ENCODE results near the gene PIGX.
A peak's percentile ranks its signal among the peaks of the same experiment; 100 is the strongest.

Gene PIGX

GRCh38 chr3:196763179-196763578 is 51.0 kb downstream of the PIGX start:
- Histone ChIP-seq H3K27me3 (ENCODE audit: insufficient read depth, low read length) (no peaks in the 10 kb centered on the region), H3K27ac (ENCODE audit: low read depth, low read length) (no peak overlapping the region), H3K4me3 (ENCODE audit: low read depth, low read length) (no peak overlapping the region), H3K4me1 (ENCODE audit: control insufficient read depth, insufficient read depth, low read length, unreplicated experiment) (peaks cover 1% of the 10 kb centered on the region), H3K36me3 (ENCODE audit: insufficient read depth, low read length) (peaks cover 5% of the 10 kb centered on the region; the same call in 1 of the 2 replicates), H3K79me2 (ENCODE audit: control insufficient read depth, insufficient read depth, low read length, unreplicated experiment) (peaks cover 55% of the 10 kb centered on the region), H2AFZ (ENCODE audit: low read length, unreplicated experiment) (no peak overlapping the region)

DNA sequence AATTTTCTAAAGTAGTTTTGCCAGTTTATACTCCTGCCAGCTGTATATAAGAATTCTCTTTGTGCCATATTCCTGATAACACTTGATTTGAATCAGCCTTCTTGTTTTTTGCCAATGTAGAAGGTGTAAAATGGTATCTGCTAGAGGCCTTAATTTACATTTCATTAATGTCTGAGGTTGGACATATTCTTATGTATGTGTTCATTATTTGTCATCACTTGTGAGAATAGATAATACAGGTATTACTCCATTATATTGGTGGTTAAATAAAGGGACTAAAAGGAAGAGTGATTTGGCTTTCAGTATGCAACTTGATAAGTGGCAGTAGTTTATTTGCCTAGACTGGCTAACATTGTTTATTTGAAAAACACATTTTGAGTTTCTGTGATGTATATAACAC is 53.3 kb downstream of the PIGX start:
- Histone ChIP-seq H3K4me3 (ENCODE audit: low read depth, low read length) (no peak overlapping the region), H3K4me1 (ENCODE audit: control insufficient read depth, insufficient read depth, low read length, unreplicated experiment) (no peaks in the 10 kb centered on the region), H3K27ac (ENCODE audit: low read depth, low read length) (no peak overlapping the region), H3K36me3 (ENCODE audit: insufficient read depth, low read length) (peaks cover 6% of the 10 kb centered on the region; the same call in 1 of the 2 replicates), H3K27me3 (ENCODE audit: insufficient read depth, low read length) (no peaks in the 10 kb centered on the region), H2AFZ (ENCODE audit: low read length, unreplicated experiment) (no peak overlapping the region), H3K79me2 (ENCODE audit: control insufficient read depth, insufficient read depth, low read length, unreplicated experiment) (peaks cover 51% of the 10 kb centered on the region)

- no peak overlapping the region for H3K4me3 ChIP-seq (ENCODE audit: low read depth, low read length)
- no peak overlapping the region for H2AFZ ChIP-seq (ENCODE audit: low read length, unreplicated experiment)
- H3K36me3 ChIP-seq (ENCODE audit: insufficient read depth, low read length) = 0 out of 2 replicates have a peak, but pooled peaks cover 9% of the 10 kb centered on the region
- H3K79me2 ChIP-seq (ENCODE audit: control insufficient read depth, insufficient read depth, low read length, unreplicated experiment) = peaks cover 81% of the 10 kb centered on the region
- peaks cover 21% of the 10 kb centered on the region for H3K4me1 ChIP-seq (ENCODE audit: control insufficient read depth, insufficient read depth, low read length, unreplicated experiment)
- H3K27me3 ChIP-seq (ENCODE audit: insufficient read depth, low read length) = no peaks in the 10 kb centered on the region
- H3K27ac ChIP-seq (ENCODE audit: low read depth, low read length) = no peak overlapping the region
Observed at GRCh38 chr3:196771067-196771466, 58.9 kb downstream of the PIGX start.

- Histone ChIP-seq H2AFZ (ENCODE audit: low read length, unreplicated experiment) (no peak overlapping the region), H3K27ac (ENCODE audit: low read depth, low read length) (no peak overlapping the region), H3K36me3 (ENCODE audit: insufficient read depth, low read length) (0 out of 2 replicates have a peak, but pooled peaks cover 12% of the 10 kb centered on the region), H3K79me2 (ENCODE audit: control insufficient read depth, insufficient read depth, low read length, unreplicated experiment) (peaks cover 82% of the 10 kb centered on the region), H3K4me3 (ENCODE audit: low read depth, low read length) (no peak overlapping the region), H3K4me1 (ENCODE audit: control insufficient read depth, insufficient read depth, low read length, unreplicated experiment) (peaks cover 21% of the 10 kb centered on the region), H3K27me3 (ENCODE audit: insufficient read depth, low read length) (no peaks in the 10 kb centered on the region)
Observed at GRCh38 chr3:196772102-196772501, 59.9 kb downstream of the PIGX start.

DNA sequence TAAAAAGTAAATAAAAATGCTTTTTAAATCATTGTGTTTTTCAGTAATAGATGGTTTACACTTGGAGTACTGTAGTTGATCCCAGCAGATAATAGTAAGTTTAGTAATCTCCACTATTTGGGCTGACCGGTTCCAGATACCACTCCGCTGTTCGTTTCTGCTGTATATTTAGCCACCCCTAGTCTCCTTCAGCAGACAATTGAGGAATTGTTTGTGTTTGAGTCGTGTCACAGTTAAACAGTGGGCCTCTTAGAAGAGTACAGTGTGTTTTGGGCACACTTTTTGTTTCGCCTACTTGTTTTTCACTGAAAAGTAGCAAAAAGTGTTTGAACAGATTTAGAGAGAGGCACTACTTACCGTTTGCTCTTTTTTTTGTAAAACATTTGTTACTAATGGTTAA is 60.7 kb downstream of the PIGX start:
- H3K79me2 ChIP-seq (ENCODE audit: control insufficient read depth, insufficient read depth, low read length, unreplicated experiment) = peaks cover 80% of the 10 kb centered on the region
- H3K27me3 ChIP-seq (ENCODE audit: insufficient read depth, low read length) = no peaks in the 10 kb centered on the region
- H3K36me3 ChIP-seq (ENCODE audit: insufficient read depth, low read length) = 0 out of 2 replicates have a peak, but pooled peaks cover 12% of the 10 kb centered on the region
- H3K4me3 ChIP-seq (ENCODE audit: low read depth, low read length) = no peak overlapping the region
- no peak overlapping the region for H2AFZ ChIP-seq (ENCODE audit: low read length, unreplicated experiment)
- peaks cover 22% of the 10 kb centered on the region for H3K4me1 ChIP-seq (ENCODE audit: control insufficient read depth, insufficient read depth, low read length, unreplicated experiment)
- H3K27ac ChIP-seq (ENCODE audit: low read depth, low read length) = no peak overlapping the region

DNA sequence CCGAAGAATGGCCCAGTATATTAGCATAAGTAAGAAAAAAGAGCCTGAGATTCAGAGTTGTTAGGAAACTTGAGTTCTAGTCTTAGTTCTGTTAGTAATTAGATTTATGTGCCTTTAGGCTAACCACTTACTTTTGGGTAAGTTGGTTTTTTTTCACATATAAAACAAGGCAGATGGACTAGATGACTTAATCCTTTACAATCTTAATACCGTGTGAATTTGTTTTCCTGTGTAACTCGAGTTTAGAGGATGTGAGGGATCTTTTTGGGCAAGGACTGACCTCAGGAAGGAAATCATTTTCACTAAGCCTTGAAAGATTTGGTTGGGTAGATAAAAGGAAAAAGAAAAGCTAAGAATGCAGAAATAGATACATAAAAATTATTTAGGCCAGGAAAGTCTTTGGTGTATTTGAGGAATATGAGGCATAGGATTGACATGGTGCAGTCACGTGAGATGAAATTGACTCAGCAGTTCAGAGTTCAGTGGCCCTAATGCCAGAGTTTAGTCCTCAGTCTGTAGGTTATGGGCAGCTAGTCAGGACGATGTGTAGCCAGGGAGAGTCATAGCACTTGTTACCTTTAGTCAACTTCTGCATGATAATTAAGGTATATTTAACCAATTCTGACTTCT is 62.1 kb downstream of the PIGX start:
- Histone ChIP-seq H3K4me3 (ENCODE audit: low read depth, low read length) (no peak overlapping the region), H3K36me3 (ENCODE audit: insufficient read depth, low read length) (0 out of 2 replicates have a peak, but pooled peaks cover 9% of the 10 kb centered on the region), H3K4me1 (ENCODE audit: control insufficient read depth, insufficient read depth, low read length, unreplicated experiment) (peaks cover 36% of the 10 kb centered on the region), H3K27me3 (ENCODE audit: insufficient read depth, low read length) (no peaks in the 10 kb centered on the region), H3K79me2 (ENCODE audit: control insufficient read depth, insufficient read depth, low read length, unreplicated experiment) (peaks cover 85% of the 10 kb centered on the region), H3K27ac (ENCODE audit: low read depth, low read length) (peak overlapping the region; percentile 41), H2AFZ (ENCODE audit: low read length, unreplicated experiment) (no peak overlapping the region)

DNA sequence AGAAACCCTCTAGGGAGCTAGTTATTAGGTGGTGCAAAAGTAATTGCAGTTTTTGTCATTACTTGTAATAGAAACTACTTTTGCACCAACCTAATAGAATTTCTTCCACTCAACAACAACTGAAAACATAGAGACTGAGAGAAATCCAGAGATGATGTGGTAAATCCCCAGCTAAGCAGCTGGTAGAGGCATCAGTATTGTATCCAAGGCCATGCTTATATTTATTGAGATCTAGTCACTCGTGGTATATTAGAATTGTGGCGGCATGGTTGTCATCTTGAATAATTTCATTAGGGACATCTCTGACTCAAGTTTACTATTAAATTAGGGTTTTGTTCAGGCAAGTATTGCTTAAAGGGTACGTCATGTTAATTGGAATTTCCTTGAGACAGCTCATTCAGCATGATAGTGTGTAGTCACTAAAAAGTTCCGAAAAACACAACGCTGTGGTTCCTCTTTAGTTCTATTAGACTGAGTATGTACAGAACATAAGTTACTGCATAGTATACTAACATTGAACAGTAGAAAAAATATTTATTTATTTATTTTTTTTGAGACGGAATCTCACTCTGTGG is 62.8 kb downstream of the PIGX start:
- Histone ChIP-seq H3K27me3 (ENCODE audit: insufficient read depth, low read length) (no peaks in the 10 kb centered on the region), H3K79me2 (ENCODE audit: control insufficient read depth, insufficient read depth, low read length, unreplicated experiment) (peaks cover 87% of the 10 kb centered on the region), H3K27ac (ENCODE audit: low read depth, low read length) (peak overlapping the region; percentile 41; the same call in 1 of the 2 replicates), H3K36me3 (ENCODE audit: insufficient read depth, low read length) (peaks cover 14% of the 10 kb centered on the region; the same call in 1 of the 2 replicates), H2AFZ (ENCODE audit: low read length, unreplicated experiment) (no peak overlapping the region), H3K4me1 (ENCODE audit: control insufficient read depth, insufficient read depth, low read length, unreplicated experiment) (peaks cover 37% of the 10 kb centered on the region), H3K4me3 (ENCODE audit: low read depth, low read length) (no peak overlapping the region)

- H2AFZ ChIP-seq (ENCODE audit: low read length, unreplicated experiment) = no peak overlapping the region
- peaks cover 20% of the 10 kb centered on the region for H3K36me3 ChIP-seq (ENCODE audit: insufficient read depth, low read length)
- no peak overlapping the region for H3K27ac ChIP-seq (ENCODE audit: low read depth, low read length)
- no peaks in the 10 kb centered on the region for H3K27me3 ChIP-seq (ENCODE audit: insufficient read depth, low read length)
- H3K4me3 ChIP-seq (ENCODE audit: low read depth, low read length) = no peak overlapping the region
- H3K4me1 ChIP-seq (ENCODE audit: control insufficient read depth, insufficient read depth, low read length, unreplicated experiment) = peaks cover 37% of the 10 kb centered on the region
- peaks cover 89% of the 10 kb centered on the region for H3K79me2 ChIP-seq (ENCODE audit: control insufficient read depth, insufficient read depth, low read length, unreplicated experiment)
Observed at GRCh38 chr3:196775938-196776337, 63.8 kb downstream of the PIGX start.

DNA sequence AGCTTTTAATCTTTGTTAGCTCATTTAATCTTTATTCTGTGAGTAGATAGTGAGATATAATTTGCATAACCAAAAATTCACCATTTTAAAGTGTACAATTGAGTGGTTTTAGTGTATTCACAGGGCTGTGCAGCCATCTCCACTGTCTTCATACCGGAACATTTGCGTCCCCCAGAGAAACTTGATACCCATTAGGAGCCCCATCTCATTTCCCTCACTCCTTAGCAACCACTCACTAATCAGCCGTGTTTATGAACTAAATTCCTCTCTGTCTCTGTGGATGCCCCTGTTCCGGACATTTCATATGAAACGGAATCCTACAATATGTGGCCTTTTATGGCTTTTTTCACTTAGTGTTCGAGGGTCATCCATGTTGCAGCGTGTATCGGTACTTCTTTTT is 65.7 kb downstream of the PIGX start:
- Histone ChIP-seq H3K36me3 (ENCODE audit: insufficient read depth, low read length) (peaks cover 24% of the 10 kb centered on the region), H3K27ac (ENCODE audit: low read depth, low read length) (peak overlapping the region; percentile 24; the same call in 1 of the 2 replicates)

GRCh38 chr3:196778755-196779154 is 66.6 kb downstream of the PIGX start:
- Histone ChIP-seq H3K36me3 (ENCODE audit: insufficient read depth, low read length) (peaks cover 32% of the 10 kb centered on the region), H3K27me3 (ENCODE audit: insufficient read depth, low read length) (no peaks in the 10 kb centered on the region), H3K79me2 (ENCODE audit: control insufficient read depth, insufficient read depth, low read length, unreplicated experiment) (peaks cover 86% of the 10 kb centered on the region), H2AFZ (ENCODE audit: low read length, unreplicated experiment) (no peak overlapping the region), H3K27ac (ENCODE audit: low read depth, low read length) (peak overlapping the region; percentile 24), H3K4me3 (ENCODE audit: low read depth, low read length) (no peak overlapping the region), H3K4me1 (ENCODE audit: control insufficient read depth, insufficient read depth, low read length, unreplicated experiment) (peaks cover 28% of the 10 kb centered on the region)

More for the DNA sequence above, 65.7 kb downstream of the PIGX start:
- H3K4me3 ChIP-seq (ENCODE audit: low read depth, low read length) = no peak overlapping the region
- H2AFZ ChIP-seq (ENCODE audit: low read length, unreplicated experiment) = no peak overlapping the region
- H3K4me1 ChIP-seq (ENCODE audit: control insufficient read depth, insufficient read depth, low read length, unreplicated experiment) = peaks cover 28% of the 10 kb centered on the region
- H3K27me3 ChIP-seq (ENCODE audit: insufficient read depth, low read length) = no peaks in the 10 kb centered on the region
- H3K79me2 ChIP-seq (ENCODE audit: control insufficient read depth, insufficient read depth, low read length, unreplicated experiment) = peaks cover 86% of the 10 kb centered on the region

DNA sequence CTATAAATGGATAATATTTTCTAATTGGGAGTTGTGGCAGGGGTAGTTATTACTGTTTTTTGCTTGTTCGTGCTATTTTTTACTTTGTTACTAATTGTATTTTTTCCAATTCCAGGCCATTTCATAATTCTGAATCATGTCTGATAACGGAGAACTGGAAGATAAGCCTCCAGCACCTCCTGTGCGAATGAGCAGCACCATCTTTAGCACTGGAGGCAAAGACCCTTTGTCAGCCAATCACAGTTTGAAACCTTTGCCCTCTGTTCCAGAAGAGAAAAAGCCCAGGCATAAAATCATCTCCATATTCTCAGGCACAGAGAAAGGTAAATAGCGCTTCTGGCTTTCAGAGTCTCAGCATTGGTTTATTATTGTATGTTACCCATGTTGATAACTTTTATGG is 70.3 kb downstream of the PIGX start:
- Histone ChIP-seq H3K4me1 (ENCODE audit: control insufficient read depth, insufficient read depth, low read length, unreplicated experiment) (peaks cover 16% of the 10 kb centered on the region), H2AFZ (ENCODE audit: low read length, unreplicated experiment) (no peak overlapping the region), H3K36me3 (ENCODE audit: insufficient read depth, low read length) (peaks cover 31% of the 10 kb centered on the region), H3K27me3 (ENCODE audit: insufficient read depth, low read length) (no peaks in the 10 kb centered on the region), H3K27ac (ENCODE audit: low read depth, low read length) (no peak overlapping the region), H3K79me2 (ENCODE audit: control insufficient read depth, insufficient read depth, low read length, unreplicated experiment) (peaks cover 68% of the 10 kb centered on the region), H3K4me3 (ENCODE audit: low read depth, low read length) (no peak overlapping the region)

All from ACC112 (cell line).